Heart left ventricle (tissue), 13 donors: ENCODE results near the gene NIPA2.

ENCODE experiments used
- CTCF ChIP-seq, 12 donors: fragments of 200-600 bp; sonication (generic) in 4 of 12; IDR thresholded peaks; one replicate each; pipeline versions ENCODE4 v1.5.0 to v1.8.0; 2018 to 2022; ENCODE audit warnings: antibody characterized with exemption in 12 of 12, mild to moderate bottlenecking in 5 of 12
- POLR2A ChIP-seq, 2 donors: fragments of 450-650 bp; IDR thresholded peaks; one replicate each; pipeline ENCODE4 v1.6.1; 2017; ENCODE audit warnings: antibody characterized with exemption in 2 of 2, mild to moderate bottlenecking in 2 of 2, moderate library complexity in 2 of 2
- donor health status: ischemic (EF 13 %, LVEDD 7.1; RV severe dilation, severe dysfunction).
- donor health status: DM: no; HTN: yes; CAD: no.
- donor health status: DM: no; HTN: no; CAD: no.
- donor health status: ischemic (EF 25% LVEDD 6.9; RV normal size, moderate dysfunction).
- donor health status: ischemic (EF 25% LVEDD 5.7; RV mildly dilated, moderate dysfunction).
- donor health status: ischemic (EF 35%, LVEDD 5.7; RV mildly dilated, moderate dysfunction).
- donor health status: nonischemic (EF 11% LVEDD 7.7; RV severe dilation, severe dysfunction).
- donor health status: DM: yes; HTN: yes; CAD: no.
- donor health status: PGD.
- donor health status: ischemic (EF 29% LVEDD 5.4; RV normal size, mild dysfunction).
- donor health status: nonischemic (EF 23%, LVEDD 6.1; RV moderate dilation, normal function).

GRCh38 chr15:22891426-22892210 lies 53.2 kb downstream of the NIPA2 start:
- TF ChIP-seq CTCF (IDR thresholded peaks at IDR 0.05) (no peak), POLR2A (IDR thresholded peaks at IDR 0.05) (no peak)
